ENCODE measurements around the gene TWIST2.

DNA sequence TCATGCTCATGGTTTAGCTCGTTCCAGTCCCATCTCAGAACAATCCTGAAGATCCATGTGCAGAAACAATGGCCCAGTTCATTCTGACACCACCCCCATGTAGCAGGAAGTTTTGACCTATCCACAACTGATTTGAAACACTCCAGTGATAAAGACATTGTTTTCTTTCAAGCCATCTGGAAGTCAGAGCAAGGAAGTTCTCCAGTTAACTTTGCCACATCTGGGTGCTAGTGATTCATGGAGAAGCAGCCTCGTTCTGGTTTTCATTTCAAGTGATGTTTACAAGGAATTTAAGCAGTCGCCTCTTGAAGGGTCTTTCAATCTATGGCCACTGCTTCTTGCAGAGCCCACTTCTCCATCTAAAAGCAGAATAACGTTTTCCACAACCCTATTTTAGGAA is 36.6 kb upstream of the TWIST2 start:
- no peak for TF ChIP-seq CTCF (IDR thresholded peaks at IDR 0.05)
- no peak for TF ChIP-seq POLR2A (IDR thresholded peaks at IDR 0.05)
